ENCODE data around the gene KATNAL2. TPM values are rescaled to one million over a fixed set of nuclear protein-coding genes. Genes with fewer than 3 reads are reported as not detected.

The KATNAL2 gene
- total and polyA plus RNA-seq, 12 donors, result 0.74 to 6.1 (median 2.2) TPM

- Histone ChIP-seq H3K9me3 (no peaks in the 10 kb centered on the region), H3K36me3 (no peaks in the 10 kb centered on the region), H3K27ac (no peak overlapping the region), H3K4me3 (no peak overlapping the region), H3K27me3 (no peaks in the 10 kb centered on the region), H3K4me1 (peaks cover 0 to 6% (median 0%) of the 10 kb centered on the region in 9 donors)
- no peak for TF ChIP-seq CTCF (IDR thresholded peaks at IDR 0.05)
- intact Hi-C loops (cut with DNase I), result no loop called here
- WGBS, 2 donors, result 83 to 86% methylated on average over 1 of the region's 1 CpG
- ATAC-seq (peak in 2 of 8 donors; percentile 67 to 82), DNase-seq (no peak)
These were observed 22.0 kb downstream of the KATNAL2 start for GRCh38 chr18:46939337-46939963.

GRCh38 chr18:46939998-46940571 is 22.7 kb downstream of the KATNAL2 start:
- DNase-seq (no peak), ATAC-seq (peak in 1 of 8 donors; percentile 22)
- Histone ChIP-seq H3K4me1 (peaks cover 0 to 6% (median 0%) of the 10 kb centered on the region in 9 donors), H3K27ac (no peak overlapping the region), H3K9me3 (no peaks in the 10 kb centered on the region), H3K27me3 (no peaks in the 10 kb centered on the region), H3K4me3 (no peak overlapping the region), H3K36me3 (no peaks in the 10 kb centered on the region)
- intact Hi-C loops (cut with DNase I), result no loop called here
- TF ChIP-seq CTCF (IDR thresholded peaks at IDR 0.05), result no peak
- 67 to 75% methylated on average over 1 of the region's 1 CpG for WGBS, 2 donors

- H3K36me3 ChIP-seq, result no peaks in the 10 kb centered on the region
- WGBS, 2 donors, result 94 to 97% methylated on average over 2 of the region's 2 CpGs
- DNase-seq (no peak), ATAC-seq (no peak)
- no peak overlapping the region for H3K4me3 ChIP-seq
- intact Hi-C loops (cut with DNase I), result no loop called here
- H3K27me3 ChIP-seq, result peaks cover 0 to 4% (median 0%) of the 10 kb centered on the region in 7 donors
- H3K27ac ChIP-seq, result no peak overlapping the region
- TF ChIP-seq CTCF (IDR thresholded peaks at IDR 0.05), result no peak
- H3K9me3 ChIP-seq, result no peaks in the 10 kb centered on the region
- H3K4me1 ChIP-seq, result peaks cover 0 to 12% (median 3%) of the 10 kb centered on the region in 9 donors
These were observed 25.2 kb downstream of the KATNAL2 start for GRCh38 chr18:46942646-46943045.

- Histone ChIP-seq H3K4me1 (peaks cover 0 to 9% (median 3%) of the 10 kb centered on the region in 9 donors), H3K27ac (no peak overlapping the region), H3K27me3 (peaks cover 0 to 4% (median 0%) of the 10 kb centered on the region in 7 donors), H3K9me3 (no peaks in the 10 kb centered on the region), H3K36me3 (no peaks in the 10 kb centered on the region), H3K4me3 (peak overlapping the region; percentile 35 to 71 (median 67))
- peak; percentile 79 to 85 for DNase-seq
- no peak for TF ChIP-seq CTCF (IDR thresholded peaks at IDR 0.05)
- intact Hi-C loops (cut with DNase I), result no loop called here
- peak; percentile 95 to 99 (median 98) for ATAC-seq
- WGBS, 2 donors, result 1 to 2% methylated on average over 32 of the region's 32 CpGs
These were observed 29.4 kb downstream of the KATNAL2 start for GRCh38 chr18:46946656-46947282.

Data from heart right ventricle (tissue), 16 donors.